Testis (tissue), 3 donors: ENCODE measurements around the gene KIAA1958. TPM values are rescaled to one million over a fixed set of nuclear protein-coding genes. Genes with fewer than 3 reads are reported as not detected.

Source experiments
- DNase-seq: peaks from one replicate; pipeline ENCODE4 v3.0.0-alpha.2; 2019
- H3K27ac ChIP-seq, 2 donors: fragments of 200-600 bp; sonication (generic); one replicate each; pipeline ENCODE4 v1.5.1; 2019
- H3K27me3 ChIP-seq: fragments of 200-600 bp; sonication (generic); one replicate; pipeline ENCODE4 v1.5.1; 2019
- H3K36me3 ChIP-seq: fragments of 200-600 bp; sonication (generic); one replicate; pipeline ENCODE4 v1.5.1; 2017; ENCODE audit warnings: low read depth; ENCODE audit errors: missing control alignments
- H3K4me1 ChIP-seq: fragments of 200-600 bp; sonication (generic); one replicate; pipeline ENCODE4 v1.5.1; 2019
- H3K4me3 ChIP-seq, 2 donors: fragments of 200-600 bp; sonication (generic); one replicate each; pipeline ENCODE4 v1.5.1; 2017 to 2019
- H3K9me3 ChIP-seq: fragments of 200-600 bp; sonication (generic); one replicate; pipeline ENCODE4 v1.5.1; 2017
- POLR2A ChIP-seq: fragments of 450-650 bp; IDR thresholded peaks from one replicate; pipeline ENCODE4 v1.6.1; 2017; ENCODE audit warnings: antibody characterized with exemption, mild to moderate bottlenecking, moderate library complexity
- WGBS, 2 donors: methylation state at CpG; one replicate each; pipeline ENCODE4 v1.1.5; 2018; 5-methylcytosine and 5-hydroxymethylcytosine counted together
- intact Hi-C: fragments of 100-400 bp; cut with DNase I; formaldehyde crosslinking; loops from one replicate; pipeline ENCODE4 v1.15.1; 2023; ENCODE audit warnings: low total_unique reads
- polyA plus RNA-seq: library from polyadenylated mRNA; stranded (reverse); fragments of 350-450 nt; fragmentation: Illumina TruSeq; extraction: RNeasy Lipid Tissue Mini Kit (QIAGEN cat#74804); gene quantifications from one replicate; pipeline ENCODE4 v1.2.3, GENCODE V29; 2014; ENCODE audit warnings: low read depth, low replicate concordance; ENCODE audit not compliant: insufficient read depth
- total RNA-seq, 2 donors: library from RNA; depleted of rRNA; stranded (reverse); fragments of >200 nt; gene quantifications; one replicate each; pipeline ENCODE4 v1.2.3, GENCODE V29; 2016
- TF ChIP-seq, protein P1 (sequence below), 3 experiments: fragments of 450-650 bp in 2 of 3; fragments of 200-600 bp in 1 of 3; sonication (generic) in 1 of 3; IDR thresholded peaks; one replicate each; pipeline ENCODE4 v1.5.1; 2016 to 2019; ENCODE audit warnings: antibody characterized with exemption in 3 of 3, mild to moderate bottlenecking in 2 of 3, moderate library complexity in 1 of 3

The KIAA1958 gene
- total and polyA plus RNA-seq, 3 donors from 2014 or later, result 14.5 to 74.8 (median 66.5) TPM

DNA sequence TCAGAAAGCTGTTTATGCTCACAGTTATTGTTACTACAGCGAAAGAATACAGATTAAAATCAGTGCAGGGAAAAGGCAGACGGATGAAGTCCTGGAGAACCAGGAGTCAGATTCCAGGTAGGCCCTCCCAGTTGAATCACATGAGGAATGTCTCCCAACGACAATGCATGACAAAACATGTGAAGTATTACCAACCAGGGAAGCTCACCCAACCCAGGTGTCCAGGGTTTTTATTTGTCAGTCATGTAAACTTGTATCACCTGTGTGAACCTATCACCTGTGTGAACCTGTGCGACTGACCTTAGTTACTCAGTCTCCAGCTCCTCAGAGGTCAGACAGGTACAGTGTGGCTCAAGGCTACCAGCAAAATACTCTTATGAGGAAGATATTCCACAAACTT, 63.9 kb downstream of the KIAA1958 start:
- no peaks in the 10 kb centered on the region for H3K36me3 ChIP-seq
- 76 to 84% methylated on average over 4 of the region's 4 CpGs for WGBS, 2 donors
- H3K27ac ChIP-seq, result peak overlapping the region in 1 of 2 donors; percentile 54
- no peaks in the 10 kb centered on the region for H3K9me3 ChIP-seq
- peaks cover 32% of the 10 kb centered on the region for H3K4me1 ChIP-seq
- no peak for DNase-seq
- H3K27me3 ChIP-seq, result no peaks in the 10 kb centered on the region
- intact Hi-C loops, result no loop called here
- no peak for TF ChIP-seq POLR2A
- TF ChIP-seq, protein P1, sequence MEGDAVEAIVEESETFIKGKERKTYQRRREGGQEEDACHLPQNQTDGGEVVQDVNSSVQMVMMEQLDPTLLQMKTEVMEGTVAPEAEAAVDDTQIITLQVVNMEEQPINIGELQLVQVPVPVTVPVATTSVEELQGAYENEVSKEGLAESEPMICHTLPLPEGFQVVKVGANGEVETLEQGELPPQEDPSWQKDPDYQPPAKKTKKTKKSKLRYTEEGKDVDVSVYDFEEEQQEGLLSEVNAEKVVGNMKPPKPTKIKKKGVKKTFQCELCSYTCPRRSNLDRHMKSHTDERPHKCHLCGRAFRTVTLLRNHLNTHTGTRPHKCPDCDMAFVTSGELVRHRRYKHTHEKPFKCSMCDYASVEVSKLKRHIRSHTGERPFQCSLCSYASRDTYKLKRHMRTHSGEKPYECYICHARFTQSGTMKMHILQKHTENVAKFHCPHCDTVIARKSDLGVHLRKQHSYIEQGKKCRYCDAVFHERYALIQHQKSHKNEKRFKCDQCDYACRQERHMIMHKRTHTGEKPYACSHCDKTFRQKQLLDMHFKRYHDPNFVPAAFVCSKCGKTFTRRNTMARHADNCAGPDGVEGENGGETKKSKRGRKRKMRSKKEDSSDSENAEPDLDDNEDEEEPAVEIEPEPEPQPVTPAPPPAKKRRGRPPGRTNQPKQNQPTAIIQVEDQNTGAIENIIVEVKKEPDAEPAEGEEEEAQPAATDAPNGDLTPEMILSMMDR (IDR thresholded peaks at IDR 0.05), result no peak
- H3K4me3 ChIP-seq, result no peak overlapping the region

DNA sequence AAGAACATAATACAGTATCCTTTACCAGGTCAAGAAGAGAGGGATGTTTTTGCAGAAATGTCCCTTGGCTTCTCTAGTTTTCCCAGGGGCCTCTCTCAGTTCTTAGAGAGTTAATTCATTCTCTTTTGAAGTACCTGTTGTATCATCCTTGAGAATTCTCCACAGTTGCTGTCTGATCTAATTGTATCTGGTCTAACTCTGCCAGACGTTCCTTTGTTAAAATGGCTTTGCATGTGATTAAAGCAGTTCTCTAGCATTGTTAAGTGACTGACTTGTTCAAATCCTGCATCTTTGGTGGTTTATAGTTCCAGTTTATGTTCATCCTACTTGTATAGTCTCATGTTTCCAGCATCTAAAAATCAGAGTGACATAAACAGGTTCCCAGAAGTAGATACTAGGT, 65.0 kb downstream of the KIAA1958 start:
- TF ChIP-seq POLR2A, result no peak
- TF ChIP-seq, protein P1 (IDR thresholded peaks at IDR 0.05), result no peak
- Histone ChIP-seq H3K27me3 (no peaks in the 10 kb centered on the region), H3K4me1 (peaks cover 38% of the 10 kb centered on the region), H3K36me3 (no peaks in the 10 kb centered on the region), H3K4me3 (no peak overlapping the region), H3K9me3 (no peaks in the 10 kb centered on the region), H3K27ac (peak overlapping the region; percentile 73 to 74)
- intact Hi-C loops, result no loop called here
- 56 to 63% methylated on average over 1 of the region's 1 CpG for WGBS, 2 donors
- no peak for DNase-seq

DNA sequence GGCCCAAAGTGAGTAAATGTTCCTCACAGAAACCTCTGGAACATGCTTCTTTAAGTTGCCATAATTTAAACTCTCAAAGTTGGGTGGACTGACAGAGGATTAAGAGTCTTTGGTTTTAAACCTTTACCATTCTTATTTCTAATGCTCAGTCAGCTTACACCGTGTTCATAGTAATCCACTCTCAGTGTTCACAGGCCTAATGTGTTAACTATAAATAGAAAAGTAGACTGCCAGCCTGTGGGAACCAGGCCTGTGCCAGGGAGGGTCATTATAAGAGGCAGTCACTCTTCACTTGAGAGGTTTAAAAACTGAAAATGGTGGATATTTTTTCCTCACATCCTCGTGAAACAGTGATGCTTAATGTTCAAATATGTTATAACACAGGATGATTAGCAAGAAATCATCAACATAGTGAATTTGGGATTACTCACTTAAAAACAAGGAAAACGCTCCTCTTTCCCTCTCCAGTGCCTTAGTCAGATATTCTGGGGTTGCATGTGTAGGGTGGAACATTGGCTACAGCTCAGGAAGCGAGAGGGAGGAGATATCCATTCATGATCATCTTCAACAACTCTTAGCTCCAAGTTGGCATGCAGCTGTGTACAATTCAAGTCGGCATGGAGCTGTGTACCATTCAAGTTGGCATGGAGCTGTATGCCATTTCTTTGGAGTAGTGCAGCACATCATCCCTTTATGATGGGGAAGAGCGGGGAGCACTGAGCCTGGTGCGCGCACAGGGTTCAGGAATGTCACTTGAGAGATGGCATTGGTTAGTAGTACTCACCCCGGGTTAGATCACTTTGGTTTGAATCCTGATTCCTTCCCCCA, 65.8 kb downstream of the KIAA1958 start:
- no peak for DNase-seq
- Histone ChIP-seq H3K4me1 (peaks cover 38% of the 10 kb centered on the region), H3K27me3 (no peaks in the 10 kb centered on the region), H3K36me3 (no peaks in the 10 kb centered on the region), H3K4me3 (no peak overlapping the region), H3K9me3 (no peaks in the 10 kb centered on the region), H3K27ac (peak overlapping the region; percentile 73 to 74)
- intact Hi-C loops, result no loop called here
- 78 to 80% methylated on average over 9 of the region's 9 CpGs for WGBS, 2 donors
- no peak for TF ChIP-seq POLR2A
- TF ChIP-seq, protein P1 (IDR thresholded peaks at IDR 0.05), result no peak

DNA sequence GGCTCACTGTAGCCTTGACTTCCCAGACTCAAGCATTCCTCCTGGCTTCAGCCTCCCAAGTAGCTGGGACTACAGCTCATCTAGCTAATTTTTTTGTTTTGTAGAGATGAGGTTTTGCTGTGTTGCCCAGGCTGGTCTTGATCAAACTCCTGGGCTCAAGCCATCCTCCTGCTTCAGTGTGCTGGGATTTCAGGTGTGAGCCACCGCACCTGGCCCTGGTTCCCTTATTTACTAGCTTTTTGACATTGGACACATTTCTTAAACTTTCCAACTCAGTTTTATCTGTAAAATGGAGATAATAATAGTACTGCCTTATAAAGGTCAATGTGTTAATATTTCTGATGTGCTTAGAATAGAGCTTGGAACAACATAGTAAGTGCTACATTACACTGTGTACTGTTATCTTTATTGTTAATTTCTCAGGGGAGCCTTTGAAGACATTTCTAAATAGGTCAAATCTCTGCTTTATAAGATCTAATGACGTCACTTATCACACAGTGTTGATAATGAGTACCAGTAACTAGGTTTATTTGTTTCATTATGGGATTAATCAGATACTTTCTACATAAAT, 66.7 kb downstream of the KIAA1958 start:
- intact Hi-C loops, result no loop called here
- H3K4me3 ChIP-seq, result no peak overlapping the region
- DNase-seq, result no peak
- H3K36me3 ChIP-seq, result no peaks in the 10 kb centered on the region
- H3K27ac ChIP-seq, result peak overlapping the region; percentile 73 to 74
- no peaks in the 10 kb centered on the region for H3K27me3 ChIP-seq
- H3K4me1 ChIP-seq, result peaks cover 32% of the 10 kb centered on the region
- H3K9me3 ChIP-seq, result no peaks in the 10 kb centered on the region
- TF ChIP-seq POLR2A, result no peak
- TF ChIP-seq, protein P1 (IDR thresholded peaks at IDR 0.05), result no peak
- 36 to 56% methylated on average over 2 of the region's 2 CpGs for WGBS, 2 donors
